Vagina (tissue), 2 donors: Measurements from ENCODE around the gene ACTR3C. TPM values are rescaled to one million over a fixed set of nuclear protein-coding genes. Genes with fewer than 3 reads are reported as not detected.

Experiments
- DNase-seq, 2 donors: peaks; one replicate each; pipeline ENCODE4 v3.0.0-alpha.2; 2017; ENCODE audit errors: extremely low spot score in 2 of 2
- H3K27ac ChIP-seq: fragments of 200-600 bp; sonication (generic); one replicate; pipeline ENCODE4 v1.5.1; 2019
- H3K27me3 ChIP-seq: fragments of 200-600 bp; sonication (generic); one replicate; pipeline ENCODE4 v1.5.1; 2019
- H3K36me3 ChIP-seq, 2 donors: fragments of 200-600 bp; sonication (generic); one replicate each; pipeline ENCODE4 v1.5.1; 2017 to 2019
- H3K4me1 ChIP-seq: fragments of 200-600 bp; sonication (generic); one replicate; pipeline ENCODE4 v1.5.1; 2019
- H3K4me3 ChIP-seq, 2 donors: fragments of 200-600 bp; sonication (generic); 1 replicate in 1 of 2; 2 replicates in 1 of 2; pipeline ENCODE4 v1.5.1; 2016 to 2019
- H3K9me3 ChIP-seq: fragments of 200-600 bp; sonication (generic); one replicate; pipeline ENCODE4 v1.5.1; 2019
- CTCF ChIP-seq, 3 experiments: fragments of 450-650 bp in 2 of 3; fragments of 200-600 bp in 1 of 3; sonication (generic) in 1 of 3; IDR thresholded peaks; one replicate each; pipeline ENCODE4 v1.5.1; 2017 to 2019; ENCODE audit warnings: antibody characterized with exemption in 3 of 3, mild to moderate bottlenecking in 2 of 3, moderate library complexity in 2 of 3
- POLR2A ChIP-seq, 2 donors: fragments of 450-650 bp; IDR thresholded peaks; one replicate each; pipeline ENCODE4 v1.6.1; 2017; ENCODE audit warnings: antibody characterized with exemption in 2 of 2, mild to moderate bottlenecking in 2 of 2, moderate library complexity in 2 of 2
- POLR2AphosphoS5 ChIP-seq, 2 donors: sonication (generic); formaldehyde crosslinking; IDR thresholded peaks; one replicate each; pipeline ENCODE4 v1.9.0; 2017; ENCODE audit warnings: antibody characterized with exemption in 2 of 2, mild to moderate bottlenecking in 2 of 2, low read depth in 1 of 2; ENCODE audit not compliant: insufficient read depth in 1 of 2
- intact Hi-C: fragments of 100-400 bp; cut with DNase I; formaldehyde crosslinking; loops from one replicate; pipeline ENCODE4 v1.15.1; 2023
- total RNA-seq: library from RNA; depleted of rRNA; stranded (reverse); fragments of >200 nt; gene quantifications from one replicate; pipeline ENCODE4 v1.2.3, GENCODE V29; 2016

Gene ACTR3C
- total RNA-seq, 1 donor from 2014 or later, result 24.1 TPM

GRCh38 chr7:150355666-150356059, 32.3 kb upstream of the ACTR3C start:
- H3K4me1 ChIP-seq, result peaks cover 4% of the 10 kb centered on the region
- no peak overlapping the region for H3K27ac ChIP-seq
- intact Hi-C loops, result no loop called here
- no peaks in the 10 kb centered on the region for H3K27me3 ChIP-seq
- DNase-seq, result no peak
- H3K36me3 ChIP-seq, result no peaks in the 10 kb centered on the region
- no peaks in the 10 kb centered on the region for H3K9me3 ChIP-seq
- no peak for TF ChIP-seq POLR2A (IDR thresholded peaks at IDR 0.05)
- TF ChIP-seq CTCF (IDR thresholded peaks at IDR 0.05), result no peak
- TF ChIP-seq POLR2AphosphoS5 (IDR thresholded peaks at IDR 0.05; ENCODE audit: insufficient read depth in 1 of 2, low read depth in 1 of 2), result no peak
- H3K4me3 ChIP-seq, result no peak overlapping the region

GRCh38 chr7:150351587-150352194, 28.3 kb upstream of the ACTR3C start:
- no peaks in the 10 kb centered on the region for H3K9me3 ChIP-seq
- no peak for DNase-seq
- TF ChIP-seq POLR2AphosphoS5 (IDR thresholded peaks at IDR 0.05; ENCODE audit: insufficient read depth in 1 of 2, low read depth in 1 of 2), result no peak
- no peak for TF ChIP-seq POLR2A (IDR thresholded peaks at IDR 0.05)
- no peak for TF ChIP-seq CTCF (IDR thresholded peaks at IDR 0.05)
- no peaks in the 10 kb centered on the region for H3K27me3 ChIP-seq
- intact Hi-C loops, result loop anchor here (5.0 kb wide), 1 partner anchor 496 kb away; no protein-coding TSS in a partner anchor
- H3K36me3 ChIP-seq, result no peaks in the 10 kb centered on the region
- no peak overlapping the region for H3K4me3 ChIP-seq
- no peaks in the 10 kb centered on the region for H3K4me1 ChIP-seq
- H3K27ac ChIP-seq, result peak overlapping the region; percentile 22

DNA sequence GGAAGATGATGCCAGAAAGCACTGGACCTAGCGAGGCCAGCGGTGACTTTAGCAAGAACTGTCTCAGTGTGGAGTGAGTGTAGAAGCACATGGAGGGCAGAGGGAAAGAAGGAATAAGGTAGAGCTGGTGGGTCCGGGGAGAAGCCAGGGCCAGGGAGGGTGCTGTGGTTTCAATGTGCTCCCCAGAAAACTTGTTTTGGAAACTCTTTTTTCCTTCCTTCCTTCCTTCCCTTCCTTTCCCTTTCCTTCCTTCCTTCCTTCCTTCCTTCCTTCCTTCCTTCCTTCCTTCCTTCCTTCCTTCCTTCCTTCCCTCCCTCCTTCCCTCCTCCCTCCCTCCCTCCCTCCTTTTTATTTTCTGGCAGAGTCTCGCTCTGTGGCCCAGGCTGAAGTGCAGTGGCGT, 23.6 kb upstream of the ACTR3C start:
- no peaks in the 10 kb centered on the region for H3K9me3 ChIP-seq
- no peaks in the 10 kb centered on the region for H3K36me3 ChIP-seq
- H3K4me1 ChIP-seq, result no peaks in the 10 kb centered on the region
- H3K27ac ChIP-seq, result no peak overlapping the region
- TF ChIP-seq POLR2A (IDR thresholded peaks at IDR 0.05) (no peak), POLR2AphosphoS5 (IDR thresholded peaks at IDR 0.05; ENCODE audit: insufficient read depth in 1 of 2, low read depth in 1 of 2) (no peak), CTCF (IDR thresholded peaks at IDR 0.05) (no peak)
- DNase-seq, result no peak
- intact Hi-C loops, result no loop called here
- no peaks in the 10 kb centered on the region for H3K27me3 ChIP-seq
- no peak overlapping the region for H3K4me3 ChIP-seq

DNA sequence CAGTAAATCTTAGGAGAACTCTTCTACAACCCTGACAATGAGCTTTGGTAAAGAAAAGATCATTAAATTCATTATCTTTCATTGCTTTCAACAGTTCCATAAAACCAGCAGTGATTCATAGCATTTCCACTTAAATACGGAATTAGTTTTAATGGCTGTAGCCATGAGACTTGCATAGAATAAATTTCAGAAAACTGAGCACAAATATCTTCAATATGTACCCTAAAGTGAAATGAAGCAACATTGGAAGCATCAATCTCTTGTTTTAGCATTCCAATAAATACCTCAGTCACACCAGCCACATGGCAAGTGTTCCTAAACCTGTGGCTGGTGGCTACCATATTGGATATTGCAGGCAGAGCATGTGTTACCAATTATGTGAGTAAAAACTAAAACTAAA, 21.7 kb upstream of the ACTR3C start:
- no peak for DNase-seq
- no peaks in the 10 kb centered on the region for H3K27me3 ChIP-seq
- intact Hi-C loops, result no loop called here
- no peak overlapping the region for H3K4me3 ChIP-seq
- H3K9me3 ChIP-seq, result no peaks in the 10 kb centered on the region
- H3K4me1 ChIP-seq, result peaks cover 14% of the 10 kb centered on the region
- H3K27ac ChIP-seq, result no peak overlapping the region
- TF ChIP-seq POLR2A (IDR thresholded peaks at IDR 0.05), result no peak
- TF ChIP-seq CTCF (IDR thresholded peaks at IDR 0.05), result no peak
- TF ChIP-seq POLR2AphosphoS5 (IDR thresholded peaks at IDR 0.05; ENCODE audit: insufficient read depth in 1 of 2, low read depth in 1 of 2), result no peak
- no peaks in the 10 kb centered on the region for H3K36me3 ChIP-seq

DNA sequence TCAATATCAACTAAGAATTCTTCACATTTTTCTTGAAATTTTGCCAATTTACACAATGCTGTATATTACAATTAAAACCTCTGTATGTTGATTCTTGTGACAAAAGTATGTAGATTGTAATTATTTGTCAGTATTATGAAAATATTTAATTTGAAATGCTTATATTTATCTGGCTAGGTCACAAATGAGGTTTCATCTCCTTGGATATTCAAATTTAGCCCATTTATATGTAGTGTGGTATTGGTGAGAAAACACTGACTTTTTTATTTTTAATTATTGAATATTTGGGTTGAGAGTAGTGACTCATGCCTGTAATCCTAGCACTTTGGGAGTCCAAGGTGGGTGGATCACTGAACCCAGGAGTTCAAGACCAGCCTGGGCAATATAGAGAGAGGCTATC, 21.0 kb upstream of the ACTR3C start:
- no peak overlapping the region for H3K4me3 ChIP-seq
- no peak for DNase-seq
- H3K27ac ChIP-seq, result no peak overlapping the region
- H3K9me3 ChIP-seq, result no peaks in the 10 kb centered on the region
- intact Hi-C loops, result no loop called here
- TF ChIP-seq CTCF (IDR thresholded peaks at IDR 0.05), result no peak
- TF ChIP-seq POLR2AphosphoS5 (IDR thresholded peaks at IDR 0.05; ENCODE audit: insufficient read depth in 1 of 2, low read depth in 1 of 2), result no peak
- TF ChIP-seq POLR2A (IDR thresholded peaks at IDR 0.05), result no peak
- H3K27me3 ChIP-seq, result no peaks in the 10 kb centered on the region
- no peaks in the 10 kb centered on the region for H3K36me3 ChIP-seq
- H3K4me1 ChIP-seq, result peaks cover 22% of the 10 kb centered on the region
